ENCODE data around the gene IMMT. TPM values are rescaled to one million over a fixed set of nuclear protein-coding genes. Genes with fewer than 3 reads are reported as not detected.

Gene IMMT
- total and polyA plus RNA-seq, 2 donors (not counting 3 experiments of a cell fraction or from before 2014, with no cell fraction given), result 35.6 to 112 TPM

DNA sequence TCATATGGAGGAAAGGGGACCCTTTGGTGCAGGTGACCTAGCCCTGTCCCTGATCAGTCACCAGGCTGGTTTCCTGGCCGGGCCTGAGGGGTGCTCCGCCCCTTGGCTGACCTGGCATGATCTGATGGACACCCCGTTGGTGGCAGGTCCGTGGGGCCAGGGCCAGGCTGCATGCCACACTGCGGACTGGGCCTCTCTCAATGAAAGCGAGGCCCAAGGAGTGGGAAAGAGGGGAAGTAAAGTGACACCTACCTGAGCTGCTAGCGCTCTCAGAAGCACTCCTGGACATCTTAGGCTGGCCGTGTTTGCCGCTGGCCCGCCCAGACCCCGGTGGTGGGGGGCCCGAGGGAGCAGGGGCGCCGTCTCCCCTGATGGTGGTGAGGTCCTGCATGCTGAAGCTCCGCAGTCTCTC is 37.1 kb upstream of the IMMT start:
- H3K9me3 ChIP-seq (replicated peaks; ENCODE audit: control insufficient read depth, insufficient read depth, low read length), result no peaks in the 10 kb centered on the region

GRCh38 chr2:86231680-86232372 is 36.6 kb upstream of the IMMT start:
- intact Hi-C loops (cut with micrococcal nuclease), result no loop called here
- no peak overlapping the region for H3K9ac ChIP-seq (replicated peaks; ENCODE audit: extremely low read depth, insufficient read depth, low read length)
- H3K4me1 ChIP-seq (ENCODE audit: control insufficient read depth, extremely low read depth, insufficient read depth, low read length), result no peaks in the 10 kb centered on the region
- DNase-seq (ENCODE audit: low read depth, low spot score) (no peak), FAIRE-seq (no peak)
- BruUV-seq (replicated peaks), result no TSS peak
- no peaks in the 10 kb centered on the region for H3K36me3 ChIP-seq (ENCODE audit: control insufficient read depth in 2 of 2, extremely low read depth in 1 of 2, insufficient read depth in 2 of 2, low read length in 2 of 2)
- TF ChIP-seq POLR2A (IDR thresholded peaks at IDR 0.05; ENCODE audit: low read depth, low read length) (no peak), JUN (IDR thresholded peaks at IDR 0.05; ENCODE audit: borderline replicate concordance, insufficient read depth, insufficient read length, low read depth) (no peak), FOS (IDR thresholded peaks at IDR 0.05; ENCODE audit: borderline replicate concordance, insufficient read depth, low read length) (no peak), EZH2 (IDR thresholded peaks at IDR 0.05; ENCODE audit: borderline replicate concordance, low read depth, low read length, severe bottlenecking) (no peak), CTCF (IDR thresholded peaks at IDR 0.05; ENCODE audit: extremely low read depth in 1 of 2, insufficient read depth in 1 of 2, low read depth in 1 of 2, low read length in 2 of 2) (no peak), GATA2 (IDR thresholded peaks at IDR 0.05; ENCODE audit: insufficient read depth, insufficient read length, low read depth, low read length) (no peak), MYC (IDR thresholded peaks at IDR 0.05; ENCODE audit: low read depth, low read length) (no peak), POLR2AphosphoS5 (IDR thresholded peaks at IDR 0.05; ENCODE audit: insufficient read depth, low read depth, low read length) (no peak)
- TF ChIP-seq, protein P1, sequence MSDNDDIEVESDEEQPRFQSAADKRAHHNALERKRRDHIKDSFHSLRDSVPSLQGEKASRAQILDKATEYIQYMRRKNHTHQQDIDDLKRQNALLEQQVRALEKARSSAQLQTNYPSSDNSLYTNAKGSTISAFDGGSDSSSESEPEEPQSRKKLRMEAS (IDR thresholded peaks at IDR 0.05; ENCODE audit: insufficient read depth, insufficient read length), result no peak
- H3K9me3 ChIP-seq (replicated peaks; ENCODE audit: control insufficient read depth, insufficient read depth, low read length), result no peaks in the 10 kb centered on the region
- POLR2A ChIA-PET, result no interaction called here
- no peak overlapping the region for H3K27ac ChIP-seq (ENCODE audit: insufficient read depth, low read depth, low read length)
- H3K9me1 ChIP-seq (replicated peaks; ENCODE audit: control insufficient read depth, extremely low read depth, insufficient read depth, low read length), result no peaks in the 10 kb centered on the region
- H3K4me3 ChIP-seq (replicated peaks in 1 of 3; ENCODE audit: insufficient read depth in 1 of 3, low read depth in 1 of 3, low read length in 3 of 3), result no peak overlapping the region
- CTCF ChIA-PET, result interaction anchor here (2.5 kb wide), 1 partner anchor 11 kb away, joined by 8 read pairs; no protein-coding TSS in a partner anchor
- H2AFZ ChIP-seq (ENCODE audit: low read depth, low read length), result no peak overlapping the region
- H3K79me2 ChIP-seq (ENCODE audit: control insufficient read depth, insufficient read depth, low read length), result no peaks in the 10 kb centered on the region
- H3K4me2 ChIP-seq (ENCODE audit: insufficient read depth, low read length), result no peak overlapping the region
- no peaks in the 10 kb centered on the region for H4K20me1 ChIP-seq (replicated peaks; ENCODE audit: control insufficient read depth, extremely low read depth, insufficient read depth, low read length)
- H3K27me3 ChIP-seq (ENCODE audit: control insufficient read depth in 2 of 2, insufficient read depth in 2 of 2, low read length in 2 of 2), result no peaks in the 10 kb centered on the region
- dilution Hi-C loops (cut with MboI; ENCODE audit: extremely low pct_ligation_motif_present, low sequenced_read_pairs), result no loop called here

More for the DNA sequence above, 37.1 kb upstream of the IMMT start:
- Histone ChIP-seq H3K27ac (ENCODE audit: insufficient read depth, low read depth, low read length) (no peak overlapping the region), H3K36me3 (ENCODE audit: control insufficient read depth in 2 of 2, extremely low read depth in 1 of 2, insufficient read depth in 2 of 2, low read length in 2 of 2) (no peaks in the 10 kb centered on the region), H4K20me1 (replicated peaks; ENCODE audit: control insufficient read depth, extremely low read depth, insufficient read depth, low read length) (no peaks in the 10 kb centered on the region), H3K9me1 (replicated peaks; ENCODE audit: control insufficient read depth, extremely low read depth, insufficient read depth, low read length) (no peaks in the 10 kb centered on the region), H3K4me1 (ENCODE audit: control insufficient read depth, extremely low read depth, insufficient read depth, low read length) (no peaks in the 10 kb centered on the region), H3K27me3 (ENCODE audit: control insufficient read depth in 2 of 2, insufficient read depth in 2 of 2, low read length in 2 of 2) (no peaks in the 10 kb centered on the region), H3K9ac (replicated peaks; ENCODE audit: extremely low read depth, insufficient read depth, low read length) (no peak overlapping the region), H3K79me2 (ENCODE audit: control insufficient read depth, insufficient read depth, low read length) (no peaks in the 10 kb centered on the region), H2AFZ (ENCODE audit: low read depth, low read length) (no peak overlapping the region), H3K4me2 (ENCODE audit: insufficient read depth, low read length) (no peak overlapping the region), H3K4me3 (replicated peaks in 1 of 3; ENCODE audit: insufficient read depth in 1 of 3, low read depth in 1 of 3, low read length in 3 of 3) (no peak overlapping the region)
- dilution Hi-C loops (cut with MboI; ENCODE audit: extremely low pct_ligation_motif_present, low sequenced_read_pairs), result no loop called here
- TF ChIP-seq FOS (IDR thresholded peaks at IDR 0.05; ENCODE audit: borderline replicate concordance, insufficient read depth, low read length) (no peak), POLR2A (IDR thresholded peaks at IDR 0.05; ENCODE audit: low read depth, low read length) (no peak), POLR2AphosphoS5 (IDR thresholded peaks at IDR 0.05; ENCODE audit: insufficient read depth, low read depth, low read length) (no peak), EZH2 (IDR thresholded peaks at IDR 0.05; ENCODE audit: borderline replicate concordance, low read depth, low read length, severe bottlenecking) (no peak), GATA2 (IDR thresholded peaks at IDR 0.05; ENCODE audit: insufficient read depth, insufficient read length, low read depth, low read length) (no peak)
- TF ChIP-seq, protein P1 (IDR thresholded peaks at IDR 0.05; ENCODE audit: insufficient read depth, insufficient read length), result no peak
- DNase-seq (ENCODE audit: low read depth, low spot score) (no peak), FAIRE-seq (no peak)
- POLR2A ChIA-PET, result no interaction called here
- BruUV-seq (replicated peaks), result no TSS peak
- CTCF ChIA-PET, result no interaction called here
- intact Hi-C loops (cut with micrococcal nuclease), result no loop called here

All from endothelial cell of umbilical vein (primary cell).